ENCODE results near the gene CCDC137. TPM values are rescaled to one million over a fixed set of nuclear protein-coding genes. Genes with fewer than 3 reads are reported as not detected.

Gene CCDC137
- total RNA-seq, 4 donors from 2014 or later, result 10.9 to 35.7 (median 14.4) TPM

DNA sequence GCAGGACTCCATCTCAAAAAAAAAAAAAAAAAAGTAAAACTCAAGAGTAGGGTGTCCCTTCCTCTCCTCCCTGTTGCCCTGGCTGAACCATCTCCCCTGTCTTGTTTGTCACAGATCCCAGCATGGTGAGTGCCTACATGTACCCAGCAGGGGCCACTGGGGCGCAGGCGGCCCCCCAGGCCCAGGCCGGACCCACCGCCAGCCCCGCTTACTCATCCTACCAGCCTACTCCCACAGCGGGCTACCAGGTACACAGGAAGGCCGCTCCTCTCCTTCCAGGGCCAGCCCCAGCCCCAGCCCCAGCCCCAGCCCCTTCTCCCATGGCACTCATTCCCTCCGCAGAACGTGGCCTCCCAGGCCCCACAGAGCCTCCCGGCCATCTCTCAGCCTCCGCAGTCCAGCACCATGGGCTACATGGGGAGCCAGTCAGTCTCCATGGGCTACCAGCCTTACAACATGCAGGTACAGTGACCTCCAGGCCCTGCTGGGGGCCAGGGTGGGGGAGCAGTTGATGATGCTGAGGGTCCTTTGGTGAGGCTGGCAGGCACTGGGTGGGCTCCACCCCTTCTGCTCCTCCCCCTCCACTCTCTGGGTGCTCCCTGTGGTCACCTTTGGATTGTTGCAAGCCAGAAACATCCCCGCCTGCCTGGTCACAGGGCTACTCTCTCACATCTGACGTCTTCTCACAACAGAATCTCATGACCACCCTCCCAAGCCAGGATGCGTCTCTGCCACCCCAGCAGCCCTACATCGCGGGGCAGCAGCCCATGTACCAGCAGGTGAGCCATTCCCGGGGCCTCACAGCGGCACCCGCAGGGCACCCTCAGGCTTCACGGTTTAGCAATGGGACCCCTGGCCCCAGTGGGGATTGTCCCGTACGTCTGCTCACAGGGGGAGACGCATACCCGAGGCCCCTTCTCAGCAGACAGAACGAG is 34.1 kb downstream of the CCDC137 start:
- H3K36me3 ChIP-seq, result peaks cover 3 to 69% (median 8%) of the 10 kb centered on the region in 3 donors
- no peak for DNase-seq (ENCODE audit: low spot score in 2 of 2)
- H3K4me1 ChIP-seq, result peaks cover 0 to 36% (median 25%) of the 10 kb centered on the region in 4 donors
- no peak overlapping the region for H3K27ac ChIP-seq
- H3K4me3 ChIP-seq, result no peak overlapping the region
- no peaks in the 10 kb centered on the region for H3K27me3 ChIP-seq
- H3K9me3 ChIP-seq, result no peaks in the 10 kb centered on the region
- TF ChIP-seq, protein P1, sequence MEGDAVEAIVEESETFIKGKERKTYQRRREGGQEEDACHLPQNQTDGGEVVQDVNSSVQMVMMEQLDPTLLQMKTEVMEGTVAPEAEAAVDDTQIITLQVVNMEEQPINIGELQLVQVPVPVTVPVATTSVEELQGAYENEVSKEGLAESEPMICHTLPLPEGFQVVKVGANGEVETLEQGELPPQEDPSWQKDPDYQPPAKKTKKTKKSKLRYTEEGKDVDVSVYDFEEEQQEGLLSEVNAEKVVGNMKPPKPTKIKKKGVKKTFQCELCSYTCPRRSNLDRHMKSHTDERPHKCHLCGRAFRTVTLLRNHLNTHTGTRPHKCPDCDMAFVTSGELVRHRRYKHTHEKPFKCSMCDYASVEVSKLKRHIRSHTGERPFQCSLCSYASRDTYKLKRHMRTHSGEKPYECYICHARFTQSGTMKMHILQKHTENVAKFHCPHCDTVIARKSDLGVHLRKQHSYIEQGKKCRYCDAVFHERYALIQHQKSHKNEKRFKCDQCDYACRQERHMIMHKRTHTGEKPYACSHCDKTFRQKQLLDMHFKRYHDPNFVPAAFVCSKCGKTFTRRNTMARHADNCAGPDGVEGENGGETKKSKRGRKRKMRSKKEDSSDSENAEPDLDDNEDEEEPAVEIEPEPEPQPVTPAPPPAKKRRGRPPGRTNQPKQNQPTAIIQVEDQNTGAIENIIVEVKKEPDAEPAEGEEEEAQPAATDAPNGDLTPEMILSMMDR (IDR thresholded peaks at IDR 0.05), result no peak
- TF ChIP-seq EP300 (IDR thresholded peaks at IDR 0.05), result no peak
- no peak for TF ChIP-seq POLR2A (IDR thresholded peaks at IDR 0.05)
- WGBS, 2 donors, result 86 to 89% methylated on average over 19 to 25 of the region's 25 CpGs

DNA sequence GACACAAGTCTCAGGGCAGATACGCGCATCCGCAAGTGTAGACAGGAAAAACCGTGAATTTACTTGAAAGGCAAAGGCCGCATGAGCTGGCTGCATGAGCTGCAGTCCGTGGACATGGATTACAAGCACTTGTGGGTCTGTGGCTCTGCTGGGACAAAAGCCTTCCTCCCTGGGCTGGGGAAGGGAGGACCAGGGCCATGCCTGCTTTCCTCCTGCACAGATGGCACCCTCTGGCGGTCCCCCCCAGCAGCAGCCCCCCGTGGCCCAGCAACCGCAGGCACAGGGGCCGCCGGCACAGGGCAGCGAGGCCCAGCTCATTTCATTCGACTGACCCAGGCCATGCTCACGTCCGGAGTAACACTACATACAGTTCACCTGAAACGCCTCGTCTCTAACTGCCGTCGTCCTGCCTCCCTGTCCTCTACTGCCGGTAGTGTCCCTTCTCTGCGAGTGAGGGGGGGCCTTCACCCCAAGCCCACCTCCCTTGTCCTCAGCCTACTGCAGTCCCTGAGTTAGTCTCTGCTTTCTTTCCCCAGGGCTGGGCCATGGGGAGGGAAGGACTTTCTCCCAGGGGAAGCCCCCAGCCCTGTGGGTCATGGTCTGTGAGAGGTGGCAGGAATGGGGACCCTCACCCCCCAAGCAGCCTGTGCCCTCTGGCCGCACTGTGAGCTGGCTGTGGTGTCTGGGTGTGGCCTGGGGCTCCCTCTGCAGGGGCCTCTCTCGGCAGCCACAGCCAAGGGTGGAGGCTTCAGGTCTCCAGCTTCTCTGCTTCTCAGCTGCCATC is 34.9 kb downstream of the CCDC137 start:
- Histone ChIP-seq H3K4me3 (peak overlapping the region in 1 of 4 donors; percentile 71), H3K9me3 (no peaks in the 10 kb centered on the region), H3K27ac (no peak overlapping the region), H3K36me3 (peaks cover 0 to 69% (median 9%) of the 10 kb centered on the region in 3 donors), H3K4me1 (peaks cover 0 to 36% (median 25%) of the 10 kb centered on the region in 4 donors), H3K27me3 (no peaks in the 10 kb centered on the region)
- 74 to 77% methylated on average over 18 to 20 of the region's 23 CpGs for WGBS, 2 donors
- TF ChIP-seq POLR2A (IDR thresholded peaks at IDR 0.05), result no peak
- TF ChIP-seq, protein P1 (IDR thresholded peaks at IDR 0.05), result no peak
- TF ChIP-seq EP300 (IDR thresholded peaks at IDR 0.05), result no peak
- DNase-seq (ENCODE audit: low spot score in 2 of 2), result no peak

DNA sequence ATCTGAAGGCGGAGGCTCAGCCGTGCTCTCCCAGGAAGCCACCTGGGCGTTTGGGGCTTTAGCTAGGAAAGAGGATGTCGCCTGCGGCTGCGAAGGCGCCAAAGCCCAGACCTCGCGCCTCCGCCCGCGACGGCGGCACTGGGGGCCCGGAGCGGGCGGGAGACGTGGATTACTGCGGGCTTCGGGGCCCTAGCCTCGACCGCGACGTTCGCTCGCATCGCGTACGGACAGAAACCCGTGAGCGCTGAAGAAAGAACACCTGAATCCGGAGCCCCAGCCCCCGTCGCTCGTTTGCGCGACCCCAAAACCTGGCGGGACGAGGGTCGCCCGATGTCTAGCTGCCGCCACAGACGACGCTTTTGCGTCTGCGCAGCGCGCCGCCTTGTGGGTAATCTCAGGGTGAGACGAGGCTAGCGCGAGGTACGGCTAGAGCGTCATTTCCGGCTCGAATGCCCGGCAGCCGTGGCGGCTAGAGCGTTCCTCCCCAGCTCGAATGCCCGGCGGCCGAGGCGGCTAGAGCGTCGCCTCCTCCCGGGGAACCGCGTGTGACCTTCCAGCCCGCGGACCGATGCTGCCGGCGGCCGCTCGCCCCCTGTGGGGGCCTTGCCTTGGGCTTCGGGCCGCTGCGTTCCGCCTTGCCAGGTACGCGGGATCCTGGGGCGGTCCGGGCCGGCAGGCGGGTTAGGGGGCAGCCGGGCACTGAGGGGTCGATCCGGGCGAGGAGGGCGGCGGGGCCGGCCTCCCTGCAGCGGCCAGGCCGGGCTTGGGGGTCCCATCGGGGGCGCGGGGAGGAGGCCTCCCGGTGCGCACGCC is 36.6 kb downstream of the CCDC137 start, which contains the start of gene MRPL12:
Gene MRPL12, plus strand, starts transcription at position 434 of the 813 bp plus-strand sequence. Its CDS starts 135 bp downstream, at position 569.
- H3K36me3 ChIP-seq, result peaks cover 0 to 69% (median 4%) of the 10 kb centered on the region in 3 donors
- no peaks in the 10 kb centered on the region for H3K9me3 ChIP-seq
- H3K4me1 ChIP-seq, result peaks cover 0 to 36% (median 25%) of the 10 kb centered on the region in 4 donors
- H3K4me3 ChIP-seq, result peak within 1 kb of the TSS; percentile 71 to 99 (median 92)
- 1 to 3% methylated on average over 21 to 41 of the region's 102 CpGs for WGBS, 2 donors
- H3K27me3 ChIP-seq, result no peaks in the 10 kb centered on the region
- DNase-seq (ENCODE audit: low spot score in 2 of 2), result peak; percentile 82 to 90
- H3K27ac ChIP-seq, result peak within 1 kb of the TSS; percentile 85 to 96 (median 95)
- TF ChIP-seq POLR2A (IDR thresholded peaks at IDR 0.05) (peak; percentile 77 to 81), EP300 (IDR thresholded peaks at IDR 0.05) (peak; percentile 97 to 99)
- TF ChIP-seq, protein P1 (IDR thresholded peaks at IDR 0.05), result peak; percentile 10 to 74 (median 31)

GRCh38 chr17:81703747-81704654 is 37.5 kb downstream of the CCDC137 start:
- peak overlapping the region; percentile 85 to 96 (median 95) for H3K27ac ChIP-seq
- TF ChIP-seq POLR2A (IDR thresholded peaks at IDR 0.05) (no peak), EP300 (IDR thresholded peaks at IDR 0.05) (no peak)
- TF ChIP-seq, protein P1 (IDR thresholded peaks at IDR 0.05), result no peak
- no peaks in the 10 kb centered on the region for H3K27me3 ChIP-seq
- WGBS, 2 donors, result 27 to 39% methylated on average over 20 to 26 of the region's 27 CpGs
- H3K4me1 ChIP-seq, result peaks cover 0 to 36% (median 25%) of the 10 kb centered on the region in 4 donors
- H3K9me3 ChIP-seq, result no peaks in the 10 kb centered on the region
- peaks cover 0 to 65% (median 4%) of the 10 kb centered on the region in 3 donors for H3K36me3 ChIP-seq
- no peak for DNase-seq (ENCODE audit: low spot score in 2 of 2)
- peak overlapping the region; percentile 71 to 99 (median 92) for H3K4me3 ChIP-seq
